Measurements from ENCODE around the gene PDXDC1.
"Not testable (repeated sequence)": the region's sequence is repeated elsewhere in the genome, so short reads cannot be mapped to it uniquely, and the experiment has no call there.

The PDXDC1 gene

DNA sequence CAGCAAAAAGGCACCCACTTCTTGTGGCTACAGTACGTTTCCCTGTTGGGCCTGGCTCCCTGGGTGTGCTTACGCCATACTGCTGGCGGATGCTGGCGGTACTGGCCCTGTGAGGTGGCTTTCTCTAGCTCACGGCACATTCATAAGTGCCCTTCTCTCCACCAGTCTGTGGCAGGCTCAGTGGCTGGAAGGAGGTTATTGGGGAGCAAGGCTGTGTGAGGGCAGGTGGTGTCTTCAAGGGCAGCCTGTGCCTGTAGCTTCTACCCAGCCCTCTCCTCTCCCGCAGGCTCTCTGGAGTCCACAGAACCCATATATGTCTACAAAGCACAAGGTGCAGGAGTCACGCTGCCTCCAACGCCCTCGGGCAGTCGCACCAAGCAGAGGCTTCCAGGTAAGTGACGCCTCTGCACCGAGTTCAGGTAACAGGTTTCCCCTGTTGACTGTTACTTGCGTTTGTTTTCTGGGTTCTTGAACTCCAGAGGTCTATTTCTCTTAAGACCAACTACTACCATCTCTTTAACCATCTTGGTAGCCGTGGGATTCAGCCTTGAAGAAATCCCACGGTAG is 60.4 kb downstream of the PDXDC1 start:
- DNase-seq (ENCODE audit: low spot score) = no peak

DNA sequence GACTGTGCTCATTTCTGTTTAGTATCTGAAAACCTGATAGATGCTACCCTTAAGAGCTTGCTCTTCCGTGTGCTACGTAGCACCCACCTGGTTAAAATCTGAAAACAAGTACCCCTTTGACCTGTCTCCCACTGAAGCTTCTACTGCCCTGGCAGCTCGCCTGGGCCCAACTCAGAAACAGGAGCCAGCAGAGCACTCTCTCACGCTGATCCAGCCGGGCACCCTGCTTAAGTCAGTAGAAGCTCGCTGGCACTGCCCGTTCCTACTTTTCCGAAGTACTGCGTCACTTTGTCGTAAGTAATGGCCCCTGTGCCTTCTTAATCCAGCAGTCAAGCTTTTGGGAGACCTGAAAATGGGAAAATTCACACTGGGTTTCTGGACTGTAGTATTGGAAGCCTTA is 62.2 kb downstream of the PDXDC1 start:
- no peak for DNase-seq (ENCODE audit: low spot score)

DNA sequence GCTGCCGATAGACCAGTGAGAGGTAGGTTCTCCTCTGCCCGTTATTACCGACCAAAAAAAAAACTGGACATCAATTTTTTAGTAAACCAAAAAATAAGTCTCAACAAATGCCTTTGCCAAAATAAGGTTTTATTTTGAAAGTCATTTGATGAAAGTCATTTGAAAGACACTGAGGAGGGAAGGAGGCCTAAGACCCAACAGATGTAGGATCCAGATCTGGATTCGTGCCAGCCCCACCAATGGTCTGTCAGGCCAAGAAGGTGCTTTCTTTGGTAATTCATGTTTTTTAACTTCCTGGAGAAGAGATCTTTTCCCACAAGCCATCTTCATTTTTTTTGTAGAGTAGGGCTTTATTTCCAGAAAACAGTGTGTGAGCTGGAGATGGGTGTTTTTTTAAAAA is 62.9 kb downstream of the PDXDC1 start:
- DNase-seq (ENCODE audit: low spot score) = no peak

DNA sequence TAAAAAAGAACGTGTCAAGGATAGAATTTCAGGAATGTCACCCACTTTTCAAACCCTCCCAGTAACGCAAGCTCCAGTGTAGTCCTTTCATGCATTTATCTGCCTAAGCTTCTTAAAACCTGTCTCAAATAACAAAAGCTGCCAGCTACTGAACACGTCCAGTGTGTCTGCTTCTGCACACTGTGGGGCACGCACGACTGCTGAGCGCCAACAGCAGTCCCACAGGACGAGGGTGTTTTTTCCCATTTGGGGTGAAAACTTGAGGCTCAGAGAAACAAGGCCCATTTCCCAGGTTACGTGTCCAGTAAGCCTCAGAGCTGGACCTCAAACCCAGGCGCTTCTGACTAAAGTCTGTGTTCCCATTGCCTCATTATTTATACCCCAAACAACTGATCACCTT is 63.9 kb downstream of the PDXDC1 start:
- no peak for DNase-seq (ENCODE audit: low spot score)

DNA sequence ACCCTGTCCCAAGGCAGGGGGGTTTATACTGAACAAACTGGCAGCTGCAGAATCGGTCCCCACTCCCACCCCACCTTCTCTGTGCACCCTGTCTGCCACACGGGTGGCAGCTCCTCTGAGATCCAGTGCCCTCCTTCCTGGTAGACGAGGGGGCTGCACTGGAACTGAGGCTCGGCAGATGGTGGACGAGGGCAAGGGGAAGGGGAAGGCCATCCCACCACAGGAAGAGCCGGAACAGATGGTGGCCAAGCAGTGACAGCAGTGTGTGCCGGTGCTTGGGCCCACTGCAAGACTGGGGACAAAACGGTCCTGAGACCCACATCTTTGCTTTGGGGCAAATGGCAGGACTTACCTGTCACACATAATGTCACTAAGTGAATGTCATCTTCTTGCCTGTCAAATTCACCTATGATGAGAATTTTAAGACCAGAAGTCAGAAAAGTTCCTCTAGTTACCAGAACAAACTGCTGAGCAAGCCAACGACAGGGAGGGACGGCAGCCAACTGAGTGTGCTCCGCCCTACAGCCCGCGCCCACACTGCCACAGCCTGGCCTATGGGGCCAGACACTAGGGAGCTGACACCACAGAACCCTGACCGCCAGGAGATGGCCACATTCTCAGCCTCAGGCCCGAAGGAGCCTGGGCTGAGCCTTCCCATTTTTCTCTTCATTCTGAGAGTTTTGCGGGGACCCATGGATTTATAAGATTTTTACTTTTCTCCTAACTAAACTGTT is 66.6 kb downstream of the PDXDC1 start:
- DNase-seq (ENCODE audit: low spot score) = no peak

DNA sequence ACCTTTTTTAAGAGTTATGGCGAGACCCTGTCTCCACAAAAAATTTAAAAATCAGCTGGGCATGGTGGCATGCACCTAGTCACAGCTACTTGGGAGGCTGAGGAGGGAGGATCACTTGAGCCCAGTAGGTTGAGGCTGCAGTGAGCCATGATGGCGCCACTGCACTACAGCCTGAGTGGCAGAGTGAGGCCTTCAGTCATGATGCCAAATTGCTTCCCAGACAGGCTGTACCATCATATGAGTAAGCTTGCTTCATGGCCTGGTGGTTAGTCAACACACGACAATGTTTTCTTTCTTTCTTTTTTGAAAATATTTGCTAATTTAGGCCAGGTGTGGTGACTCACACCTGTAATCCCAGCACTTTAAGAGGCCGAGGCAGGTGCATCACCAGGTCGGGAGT is 68.5 kb downstream of the PDXDC1 start:
- DNase-seq (ENCODE audit: low spot score) = no peak

DNA sequence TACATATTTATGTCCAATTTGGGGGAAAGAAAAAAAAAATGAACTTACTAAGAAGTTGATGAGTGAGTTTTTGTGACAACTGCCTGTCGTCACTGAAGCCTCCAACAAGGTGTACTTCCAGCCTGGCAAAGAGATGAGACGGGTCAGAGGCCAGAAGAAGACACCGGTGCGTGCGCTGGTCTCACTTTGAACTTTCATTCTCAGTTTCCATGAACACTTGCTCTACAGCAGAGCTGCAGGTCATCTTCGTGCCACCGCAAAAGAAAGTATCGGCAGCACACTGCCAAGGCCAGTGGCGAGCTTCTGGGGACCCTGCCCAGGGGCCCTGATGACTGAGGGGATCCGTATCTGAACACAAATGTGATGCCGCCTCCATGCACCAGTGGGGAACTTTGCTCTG is 69.5 kb downstream of the PDXDC1 start:
- no peak for DNase-seq (ENCODE audit: low spot score)

DNA sequence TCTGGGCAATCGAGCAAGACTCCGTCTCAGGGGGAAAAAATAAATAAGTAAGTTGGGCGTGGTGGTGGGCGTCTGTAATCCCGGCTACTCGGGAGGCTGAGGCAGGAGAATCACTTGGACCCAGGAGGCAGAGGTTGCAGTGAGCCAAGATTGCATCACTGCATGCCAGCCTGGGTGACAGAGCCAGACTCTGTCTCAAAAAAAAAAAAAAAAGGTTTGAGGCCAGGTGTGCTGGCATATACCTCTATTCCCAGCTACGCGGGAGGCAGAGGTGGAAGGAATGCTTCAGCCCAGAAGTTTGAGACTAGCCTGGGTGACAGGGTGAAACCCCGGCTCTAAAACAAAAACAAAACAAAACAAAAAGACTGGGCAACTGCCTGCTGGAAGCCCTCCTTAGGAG is 70.4 kb downstream of the PDXDC1 start:
- not testable (repeated sequence) for DNase-seq (ENCODE audit: low spot score)

DNA sequence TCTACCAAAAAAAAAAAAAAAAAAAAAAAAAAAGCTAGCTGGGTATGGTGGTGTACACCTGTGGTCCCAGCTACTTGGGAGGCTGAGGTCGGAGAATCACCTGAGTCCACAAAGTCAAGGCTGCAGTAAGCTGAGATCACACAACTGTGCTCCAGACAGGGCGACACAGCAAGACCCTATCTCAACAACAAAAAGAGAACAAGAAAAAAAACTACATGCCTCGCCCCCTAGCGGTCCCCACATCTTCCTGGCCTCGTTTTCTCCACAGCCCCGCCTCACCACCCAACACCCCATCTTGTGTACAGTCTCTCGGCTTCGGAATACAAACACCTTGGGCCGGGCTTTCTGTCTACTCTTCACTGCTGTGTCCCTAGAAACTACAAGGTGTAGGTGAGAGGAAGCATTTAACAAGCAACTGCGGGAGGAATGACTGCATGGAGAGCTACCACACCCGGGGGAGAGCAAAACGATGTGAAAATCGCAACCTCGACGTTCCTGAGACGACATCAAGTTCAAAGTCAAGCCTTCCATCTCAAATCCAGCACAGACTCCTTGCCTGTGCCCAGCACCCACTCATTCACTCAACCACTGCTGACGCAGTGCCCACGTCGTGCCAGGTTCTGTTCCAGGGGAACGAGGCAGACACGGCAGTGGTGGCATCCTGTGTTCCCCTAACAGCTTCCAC is 72.0 kb downstream of the PDXDC1 start:
- DNase-seq (ENCODE audit: low spot score) = no peak

DNA sequence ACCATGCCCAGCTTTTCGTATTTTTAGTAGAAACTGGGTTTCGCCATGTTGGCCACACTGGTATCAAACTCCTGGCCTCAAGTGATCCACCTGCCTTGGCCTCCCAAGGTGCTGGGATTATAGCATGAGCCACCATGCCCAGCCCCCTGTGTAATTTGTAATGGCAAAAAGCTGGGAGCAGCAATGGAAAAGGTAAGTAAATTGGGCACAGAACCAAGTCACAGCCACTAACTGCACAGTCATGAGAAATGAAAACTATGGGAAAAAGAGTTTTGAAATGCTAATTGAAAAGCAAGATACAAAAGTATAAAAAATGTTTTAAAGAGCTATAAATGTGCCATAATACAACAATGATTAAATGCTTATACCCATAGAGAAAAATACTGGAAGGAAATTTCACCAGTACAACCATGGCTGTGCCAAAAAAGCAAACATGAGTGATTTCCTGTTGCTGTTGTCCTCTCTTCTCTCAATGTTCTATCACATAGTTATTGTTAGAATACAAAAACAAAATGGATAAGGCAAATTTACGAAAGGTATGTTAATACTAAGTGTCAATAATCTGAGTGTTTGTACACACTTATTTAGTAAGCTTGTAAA is 74.9 kb downstream of the PDXDC1 start:
- DNase-seq (ENCODE audit: low spot score) = no peak

DNA sequence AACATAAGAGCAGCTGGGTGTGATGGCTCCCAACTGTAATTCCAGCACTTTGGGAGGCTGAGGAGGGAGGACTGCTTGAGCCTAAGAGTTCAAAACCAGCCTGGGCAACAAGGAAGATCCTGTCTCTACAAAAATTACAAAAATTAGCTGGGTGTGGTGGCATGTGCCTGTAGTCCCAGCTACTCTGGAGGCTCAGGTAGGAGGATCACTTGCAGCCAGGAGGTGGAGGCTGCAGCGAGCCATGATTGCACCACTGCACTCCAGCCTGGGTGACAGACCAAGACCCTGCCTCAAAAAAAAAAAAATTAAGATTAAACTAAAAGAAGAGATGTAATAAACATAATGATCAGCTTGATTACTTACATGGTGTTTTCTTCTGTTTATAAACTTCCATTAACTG is 75.6 kb downstream of the PDXDC1 start:
- not testable (repeated sequence) for DNase-seq (ENCODE audit: low spot score)

DNA sequence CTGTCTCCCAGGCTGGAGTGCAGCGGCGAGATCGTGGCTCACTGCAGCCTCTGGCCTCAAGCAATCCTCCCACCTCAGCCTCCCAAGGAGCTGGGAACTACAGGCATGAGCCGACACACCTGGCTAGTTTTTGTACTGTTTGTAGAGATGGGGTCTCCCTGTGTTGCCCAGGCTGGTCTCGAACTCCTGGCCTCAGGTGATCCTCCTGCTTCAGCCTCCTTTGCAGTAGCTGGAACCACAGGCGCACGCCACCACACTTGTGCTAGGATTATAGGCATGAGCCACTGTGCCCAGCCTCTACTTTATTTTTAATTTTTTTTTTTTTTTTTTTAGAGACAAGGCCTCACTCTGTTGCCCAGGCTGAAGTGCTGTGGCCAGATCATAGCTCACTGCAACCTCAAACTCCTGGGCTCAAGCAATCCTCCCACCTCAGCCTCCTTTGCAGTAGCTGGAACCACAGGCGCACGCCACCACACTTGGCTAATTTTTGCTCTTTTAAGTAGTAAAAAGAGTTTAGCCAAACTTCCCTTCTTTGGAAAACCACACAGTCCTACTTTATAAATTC is 76.6 kb downstream of the PDXDC1 start:
- DNase-seq (ENCODE audit: low spot score) = no peak

DNA sequence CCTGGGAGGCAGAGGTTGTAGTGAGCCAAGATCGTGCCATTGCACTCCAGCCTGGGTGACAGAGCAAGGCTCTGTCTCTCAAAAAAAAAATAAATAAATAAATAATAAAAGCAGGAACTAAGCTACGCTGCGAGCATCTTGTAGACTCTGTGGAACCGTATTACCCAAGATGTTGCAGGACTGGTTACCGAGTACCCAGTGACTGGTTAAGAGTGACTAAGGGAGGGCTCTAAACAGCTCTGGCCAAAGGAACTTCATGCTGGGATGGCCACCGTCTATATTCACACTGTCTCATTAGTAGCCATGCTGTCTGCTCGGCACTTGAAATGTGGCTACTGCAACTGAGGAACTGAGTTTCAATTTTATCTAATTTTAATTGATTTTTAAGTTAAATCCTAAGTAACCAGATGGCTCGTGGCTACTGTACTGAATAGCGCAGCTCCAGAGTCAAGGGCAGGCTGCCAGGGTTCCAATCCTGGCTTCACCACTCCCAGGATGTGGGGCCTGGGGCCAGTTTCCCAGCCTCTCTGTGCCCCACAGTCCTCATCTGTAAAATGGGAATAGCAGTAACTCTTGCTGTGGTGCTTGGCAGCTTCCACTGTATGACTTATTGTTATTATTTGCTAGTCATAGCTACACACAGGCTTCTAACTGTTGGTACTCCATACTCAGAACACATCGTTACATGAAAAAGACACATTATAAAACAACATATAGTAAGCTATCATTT is 78.1 kb downstream of the PDXDC1 start:
- no peak for DNase-seq (ENCODE audit: low spot score)

DNA sequence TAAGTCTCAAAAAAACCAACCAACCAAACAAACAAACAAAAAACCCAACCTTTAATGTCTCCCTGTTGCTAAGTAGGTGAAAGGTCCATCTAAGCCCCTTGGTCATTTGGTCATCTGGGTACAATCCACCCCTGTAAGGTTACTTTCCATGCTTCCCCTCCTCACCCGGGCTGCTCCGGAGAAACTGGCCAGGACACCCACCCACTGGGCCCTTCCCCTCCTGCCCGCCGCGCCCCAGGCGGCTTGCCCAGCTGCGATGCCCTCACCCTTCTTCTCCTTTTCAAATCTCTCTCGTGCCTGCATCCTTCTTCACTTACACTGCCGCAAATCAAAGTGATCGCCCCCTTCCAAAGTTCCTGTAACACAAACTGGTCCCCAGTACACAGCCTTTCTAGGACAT is 79.1 kb downstream of the PDXDC1 start:
- no peak for DNase-seq (ENCODE audit: low spot score)

DNA sequence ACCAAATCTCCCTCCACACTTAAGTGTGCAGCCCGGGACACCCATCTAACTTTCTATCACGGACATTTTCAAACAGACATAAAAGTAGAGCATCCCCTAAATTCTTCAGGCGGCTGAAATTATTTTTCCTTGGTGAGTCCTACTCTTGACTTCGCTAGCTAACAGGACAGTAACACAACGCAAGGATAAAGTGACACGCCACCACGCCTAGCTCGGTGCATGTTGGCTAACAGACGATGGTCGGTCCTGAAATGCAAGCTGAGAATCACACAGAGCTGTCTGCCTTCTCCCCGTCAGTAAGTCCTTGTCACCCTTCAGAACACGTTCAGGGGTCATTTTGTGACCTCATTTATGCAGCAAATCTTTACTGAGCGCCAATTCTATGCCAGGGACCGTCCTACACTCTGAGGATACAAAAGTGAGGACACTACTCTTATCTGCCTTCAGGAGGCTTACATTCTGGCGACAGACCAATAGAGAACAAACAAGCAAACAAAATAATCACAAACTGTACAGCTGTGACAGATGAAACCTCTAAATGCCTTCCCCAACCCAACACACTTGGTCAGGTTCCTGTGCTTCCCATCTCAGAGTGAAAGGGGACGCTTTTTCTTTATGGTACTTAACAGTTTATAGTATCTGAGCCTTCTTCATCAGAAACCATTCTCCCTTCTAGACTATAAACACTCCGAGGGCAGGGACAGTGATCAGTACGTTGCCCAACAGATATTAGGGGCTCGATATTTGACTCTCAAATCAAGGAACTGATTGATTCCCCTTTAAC is 79.7 kb downstream of the PDXDC1 start:
- no peak for DNase-seq (ENCODE audit: low spot score)

DNA sequence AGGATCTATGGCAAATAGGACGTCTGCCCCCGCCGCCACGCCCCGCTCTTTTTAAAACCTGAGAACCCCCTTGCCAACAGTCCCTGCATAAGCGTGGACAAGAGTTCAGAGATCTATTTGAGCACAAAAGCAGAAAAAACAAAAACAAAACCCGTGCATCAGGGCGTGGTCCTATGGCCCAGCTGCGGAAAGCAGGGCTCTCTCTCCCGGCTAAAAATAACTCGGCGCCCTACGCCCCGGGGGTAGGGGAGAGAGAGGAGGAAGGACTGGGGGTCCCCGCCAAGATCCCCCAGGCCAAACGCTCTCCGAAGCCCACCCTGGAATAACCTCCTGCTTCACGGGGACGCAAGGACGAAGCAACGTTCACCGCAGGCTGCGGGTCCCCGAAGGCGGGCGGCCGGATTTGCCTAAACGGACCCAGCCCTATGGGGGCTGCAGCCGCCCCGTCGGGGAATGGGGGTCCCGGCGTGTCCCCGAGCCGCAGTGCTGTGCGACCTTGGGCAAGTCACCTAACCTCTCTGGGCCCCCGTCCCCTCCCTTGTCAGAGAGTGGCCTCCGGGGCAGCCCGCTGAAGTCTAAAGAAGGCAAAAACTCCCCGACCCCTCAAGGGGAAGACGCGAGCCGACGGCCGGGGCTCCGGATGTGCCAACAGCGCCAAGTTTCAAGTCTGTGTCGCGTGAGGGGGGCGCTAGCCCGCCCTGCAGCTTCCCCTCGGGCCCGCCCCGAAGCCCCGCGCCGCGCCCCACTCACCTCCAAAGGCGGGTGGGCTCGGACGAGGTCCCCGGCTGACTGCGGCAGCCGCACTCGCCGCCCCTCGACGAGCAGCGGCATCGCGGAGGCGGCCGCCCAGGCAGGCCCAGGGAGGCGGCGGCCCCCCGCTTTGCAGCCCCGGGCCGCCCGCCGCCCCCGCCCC is 80.6 kb downstream of the PDXDC1 start:
- peak; percentile 18 for DNase-seq (ENCODE audit: low spot score)

DNA sequence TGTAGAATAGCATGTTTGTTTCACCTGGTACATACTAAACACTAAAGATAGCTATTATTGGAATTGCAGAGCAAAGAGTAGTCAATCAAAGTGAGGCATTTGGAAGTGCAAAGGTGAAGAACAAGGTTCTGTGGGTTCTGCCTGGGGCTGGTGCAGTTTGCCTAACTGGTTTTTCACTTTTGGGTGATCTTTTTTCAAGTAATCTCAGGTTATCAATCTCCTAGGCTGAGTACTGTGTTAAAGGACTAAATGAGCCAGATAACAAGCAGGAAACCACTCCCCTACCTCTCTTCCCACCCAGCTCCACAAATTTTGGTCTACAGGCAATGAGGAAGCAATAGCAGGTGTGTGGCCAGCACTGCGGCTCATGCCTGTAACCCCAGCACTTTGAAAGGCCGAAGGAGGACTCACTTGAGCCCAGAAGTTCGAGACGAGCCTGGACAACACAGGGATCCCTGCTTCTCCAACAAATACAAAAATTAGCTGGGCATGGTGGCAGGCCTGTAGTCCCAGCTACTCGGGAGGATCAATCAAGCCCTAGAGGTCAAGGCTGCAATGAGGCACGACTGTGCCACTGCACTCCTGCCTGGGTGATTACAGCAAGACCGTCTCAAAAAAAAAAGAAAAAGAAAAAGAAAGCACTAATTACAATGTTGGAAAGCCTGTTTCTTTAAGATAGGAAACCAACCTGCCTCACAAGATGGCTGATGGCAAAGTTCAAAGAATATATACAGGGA is 83.0 kb downstream of the PDXDC1 start:
- DNase-seq (ENCODE audit: low spot score) = no peak

DNA sequence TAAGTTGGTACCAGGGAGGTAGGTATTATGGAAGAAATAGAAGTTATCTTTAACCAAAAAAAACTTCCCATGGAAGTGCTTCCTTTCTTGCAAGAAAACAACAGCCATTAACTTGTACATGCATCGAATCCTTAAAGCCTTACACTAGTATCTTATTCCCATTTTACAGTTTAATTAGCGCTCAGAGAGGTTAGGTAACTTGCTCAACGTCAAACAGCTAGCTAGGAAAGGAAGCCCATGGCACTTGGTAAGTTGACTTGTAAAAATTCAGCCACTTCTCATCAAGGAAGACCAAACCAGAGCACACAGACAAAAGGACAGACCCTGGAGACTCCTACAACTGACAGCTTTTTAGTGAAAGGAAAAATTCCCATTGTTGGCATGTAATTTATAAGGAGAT is 84.5 kb downstream of the PDXDC1 start:
- no peak for DNase-seq (ENCODE audit: low spot score)

DNA sequence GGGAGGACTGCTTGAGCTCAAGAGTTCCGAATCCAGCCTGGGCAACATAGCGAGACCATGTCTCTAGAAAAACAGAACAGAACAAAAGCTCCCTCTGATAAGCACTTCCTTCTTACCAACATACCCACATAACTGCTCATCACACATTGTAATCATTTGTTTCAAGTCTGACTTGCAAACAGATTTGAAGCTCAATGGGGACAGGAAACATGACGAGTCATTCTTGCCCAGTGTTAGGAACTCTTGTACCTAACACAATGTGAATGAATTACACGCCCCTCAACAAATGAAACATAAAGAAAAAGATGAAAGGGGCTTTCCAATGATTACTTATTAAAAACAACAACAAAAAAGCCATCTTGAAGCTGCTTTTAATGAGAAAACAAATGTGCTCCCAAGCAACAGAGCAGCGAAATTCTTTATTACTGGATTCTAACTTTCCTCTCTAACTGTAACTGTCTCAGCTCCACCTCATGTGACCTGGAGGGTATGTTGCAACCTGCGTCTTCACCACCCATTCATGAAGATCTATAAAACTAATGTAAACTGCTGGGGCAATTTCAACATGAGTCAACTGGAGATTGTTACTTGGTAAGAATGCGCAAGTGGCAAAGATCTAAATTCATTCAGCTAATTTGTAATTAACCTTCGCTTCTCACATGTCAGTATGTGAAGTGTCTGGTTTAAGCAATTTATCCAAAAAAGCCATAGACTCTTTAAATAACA is 87.4 kb downstream of the PDXDC1 start:
- DNase-seq (ENCODE audit: low spot score) = not testable (repeated sequence)

All from HuH-7.5 (cell line).